Lower leg skin (tissue), 4 donors: ENCODE data around the gene YPEL4. TPM values are rescaled to one million over a fixed set of nuclear protein-coding genes. Genes with fewer than 3 reads are reported as not detected.
"Not testable (repeated sequence)": the region's sequence is repeated elsewhere in the genome, so short reads cannot be mapped to it uniquely, and the experiment has no call there.

ENCODE experiments used
- DNase-seq, 2 donors: peaks; one replicate each; pipeline ENCODE4 v3.0.0-alpha.2; 2019; ENCODE audit warnings: low spot score in 2 of 2
- H3K4me3 ChIP-seq: fragments of 200-600 bp; sonication (generic); 2 replicates; pipeline ENCODE4 v1.5.1; 2017; ENCODE audit warnings: mild to moderate bottlenecking, low read depth; ENCODE audit not compliant: poor library complexity, severe bottlenecking
- POLR2A ChIP-seq, 2 donors: fragments of 450-650 bp; IDR thresholded peaks; one replicate each; pipeline ENCODE4 v1.6.1; 2016 to 2017; ENCODE audit warnings: antibody characterized with exemption in 2 of 2, mild to moderate bottlenecking in 1 of 2, moderate library complexity in 1 of 2
- WGBS, 2 donors: methylation state at CpG; one replicate each; pipeline ENCODE4 v1.1.5; 2018; 5-methylcytosine and 5-hydroxymethylcytosine counted together
- intact Hi-C: fragments of 100-400 bp; cut with DNase I; formaldehyde crosslinking; loops from one replicate; pipeline ENCODE4 v1.15.0; 2023; ENCODE audit warnings: low total_unique reads
- total RNA-seq, 4 donors: library from RNA; depleted of rRNA; stranded (reverse); fragments of >200 nt; gene quantifications; one replicate each; pipeline ENCODE4 v1.1.0, GENCODE V29; 2016
- TF ChIP-seq, protein P1 (sequence below), 3 donors: fragments of 450-650 bp; IDR thresholded peaks; one replicate each; pipeline ENCODE4 v1.5.1; 2016; ENCODE audit warnings: antibody characterized with exemption in 3 of 3, mild to moderate bottlenecking in 3 of 3, moderate library complexity in 2 of 3

YPEL4 gene, protein sequence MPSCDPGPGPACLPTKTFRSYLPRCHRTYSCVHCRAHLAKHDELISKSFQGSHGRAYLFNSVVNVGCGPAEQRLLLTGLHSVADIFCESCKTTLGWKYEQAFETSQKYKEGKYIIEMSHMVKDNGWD
- 1 to 10 TPM in 3 of 4 donors, under 1 TPM in 1; 0.91 to 4.3 (median 2.9) TPM for total RNA-seq

- intact Hi-C loops = no loop called here
Observed at GRCh38 chr11:57649826-57650738, at the start of gene YPEL4. Gene YPEL4 (minus strand): TSS chr11:57649912. CDS start chr11:57647107, 2,805 bp downstream.

DNA sequence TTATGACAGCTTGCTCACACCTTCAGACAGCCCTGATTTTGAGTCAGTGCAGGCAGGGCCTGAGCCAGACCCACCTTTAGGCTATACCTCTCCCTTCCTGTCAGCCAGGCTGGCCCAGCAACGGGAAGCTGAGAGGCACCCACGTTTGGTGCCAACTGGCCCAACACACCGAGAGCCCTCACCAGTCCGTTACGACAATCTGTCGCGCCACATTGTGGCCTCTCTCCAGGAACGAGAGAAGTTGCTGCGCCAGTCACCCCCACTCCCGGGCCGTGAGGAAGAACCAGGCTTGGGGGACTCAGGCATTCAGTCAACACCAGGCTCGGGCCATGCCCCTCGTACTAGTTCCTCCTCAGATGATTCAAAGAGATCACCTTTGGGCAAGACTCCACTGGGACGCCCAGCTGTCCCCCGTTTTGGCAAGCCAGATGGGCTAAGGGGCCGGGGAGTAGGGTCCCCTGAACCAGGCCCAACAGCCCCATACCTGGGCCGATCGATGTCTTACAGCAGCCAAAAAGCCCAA lies 49.2 kb upstream of the YPEL4 start:
- no peak overlapping the region for H3K4me3 ChIP-seq
- no peak for DNase-seq
- intact Hi-C loops = no loop called here
- 77 to 88% methylated on average over 17 to 18 of the region's 18 CpGs for WGBS, 2 donors
- TF ChIP-seq POLR2A (IDR thresholded peaks at IDR 0.05) = no peak
- TF ChIP-seq, protein P1, sequence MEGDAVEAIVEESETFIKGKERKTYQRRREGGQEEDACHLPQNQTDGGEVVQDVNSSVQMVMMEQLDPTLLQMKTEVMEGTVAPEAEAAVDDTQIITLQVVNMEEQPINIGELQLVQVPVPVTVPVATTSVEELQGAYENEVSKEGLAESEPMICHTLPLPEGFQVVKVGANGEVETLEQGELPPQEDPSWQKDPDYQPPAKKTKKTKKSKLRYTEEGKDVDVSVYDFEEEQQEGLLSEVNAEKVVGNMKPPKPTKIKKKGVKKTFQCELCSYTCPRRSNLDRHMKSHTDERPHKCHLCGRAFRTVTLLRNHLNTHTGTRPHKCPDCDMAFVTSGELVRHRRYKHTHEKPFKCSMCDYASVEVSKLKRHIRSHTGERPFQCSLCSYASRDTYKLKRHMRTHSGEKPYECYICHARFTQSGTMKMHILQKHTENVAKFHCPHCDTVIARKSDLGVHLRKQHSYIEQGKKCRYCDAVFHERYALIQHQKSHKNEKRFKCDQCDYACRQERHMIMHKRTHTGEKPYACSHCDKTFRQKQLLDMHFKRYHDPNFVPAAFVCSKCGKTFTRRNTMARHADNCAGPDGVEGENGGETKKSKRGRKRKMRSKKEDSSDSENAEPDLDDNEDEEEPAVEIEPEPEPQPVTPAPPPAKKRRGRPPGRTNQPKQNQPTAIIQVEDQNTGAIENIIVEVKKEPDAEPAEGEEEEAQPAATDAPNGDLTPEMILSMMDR (IDR thresholded peaks at IDR 0.05) = no peak

More at GRCh38 chr11:57649826-57650738, at the start of gene YPEL4:
- TF ChIP-seq POLR2A (IDR thresholded peaks at IDR 0.05) = no peak
- TF ChIP-seq, protein P1 (IDR thresholded peaks at IDR 0.05) = no peak
- 12% methylated on average over 15 of the region's 15 CpGs for WGBS, 2 donors
- peak; percentile 63 to 94 for DNase-seq
- peak within 1 kb of the TSS; percentile 34 for H3K4me3 ChIP-seq

DNA sequence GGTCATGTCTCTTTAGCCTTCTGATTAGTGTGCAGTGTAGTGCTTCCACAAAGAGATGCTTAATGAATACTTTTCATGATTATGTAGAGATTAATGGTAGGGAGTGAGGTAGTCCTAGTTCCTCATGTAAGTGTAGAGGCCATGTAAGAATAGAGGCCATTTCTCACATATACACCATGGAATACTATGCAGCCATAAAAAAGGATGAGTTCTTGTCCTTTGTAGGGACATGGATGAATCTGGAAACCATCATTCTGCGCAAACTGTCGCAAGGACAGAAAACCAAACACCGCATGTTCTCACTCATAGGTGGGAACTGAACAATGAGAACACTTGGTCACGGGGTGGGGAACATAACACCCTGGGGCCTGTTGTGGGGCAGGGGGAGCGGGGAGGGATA lies 40.8 kb upstream of the YPEL4 start:
- not testable (repeated sequence) for DNase-seq
- 99% methylated on average over 5 of the region's 5 CpGs for WGBS, 2 donors

DNA sequence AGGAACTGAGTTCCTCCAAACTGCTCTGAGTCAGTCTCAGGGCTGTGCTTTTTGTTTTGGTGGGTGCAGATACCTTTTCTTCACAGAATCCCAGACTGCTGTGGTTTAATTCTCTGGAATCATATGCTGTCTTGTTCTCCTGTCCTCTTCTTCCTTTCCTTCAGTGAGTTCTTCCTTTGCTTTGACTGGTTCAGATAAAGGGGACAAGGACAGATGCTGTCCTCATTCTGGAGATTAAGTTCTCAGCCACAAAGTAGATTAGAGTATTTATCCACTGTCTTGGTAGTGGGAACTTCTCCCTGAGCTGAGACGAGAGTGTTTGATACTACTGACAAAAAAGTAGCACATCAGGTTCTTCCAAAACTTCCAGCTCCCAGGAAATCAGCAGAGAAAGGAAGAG lies 31.5 kb upstream of the YPEL4 start:
- no peak for TF ChIP-seq POLR2A (IDR thresholded peaks at IDR 0.05)
- TF ChIP-seq, protein P1 (IDR thresholded peaks at IDR 0.05) = no peak
- no peak for DNase-seq

More for the DNA sequence above, 40.8 kb upstream of the YPEL4 start:
- intact Hi-C loops, H3K4me3 ChIP-seq: not testable (repeated sequence)

GRCh38 chr11:57680552-57680874 lies 30.8 kb upstream of the YPEL4 start:
- DNase-seq = no peak
- WGBS, 2 donors = 37 to 41% methylated on average over 2 of the region's 2 CpGs
- H3K4me3 ChIP-seq = no peak overlapping the region
- intact Hi-C loops = no loop called here
- no peak for TF ChIP-seq POLR2A (IDR thresholded peaks at IDR 0.05)
- TF ChIP-seq, protein P1 (IDR thresholded peaks at IDR 0.05) = no peak

More for the DNA sequence above, 31.5 kb upstream of the YPEL4 start:
- intact Hi-C loops = no loop called here
- WGBS, 2 donors = 39 to 55% methylated on average over 1 of the region's 1 CpG
- no peak overlapping the region for H3K4me3 ChIP-seq

GRCh38 chr11:57679396-57679795 lies 29.7 kb upstream of the YPEL4 start:
- intact Hi-C loops = loop anchor here (10.0 kb wide), 1 partner anchor 1275 kb away; no protein-coding TSS in a partner anchor
- WGBS, 2 donors = 44 to 57% methylated on average over 4 of the region's 4 CpGs

More at GRCh38 chr11:57679396-57679795, 29.7 kb upstream of the YPEL4 start:
- TF ChIP-seq, protein P1 (IDR thresholded peaks at IDR 0.05) = no peak
- TF ChIP-seq POLR2A (IDR thresholded peaks at IDR 0.05) = no peak
- DNase-seq = peak in 1 of 2 donors; percentile 43
- no peak overlapping the region for H3K4me3 ChIP-seq
